SK-N-MC (cell line): ENCODE data around the gene FRK.

Experiments used
- EZH2 ChIP-seq: fragments of 200-600 bp; sonication (generic); IDR thresholded peaks from one replicate; pipeline ENCODE4 v1.6.1; 2017; ENCODE audit warnings: antibody characterized with exemption
- FOXP2 ChIP-seq: optimal IDR thresholded peaks from 2 replicates; pipeline ENCODE3; 2011; ENCODE audit warnings: mild to moderate bottlenecking, moderate library complexity; ENCODE audit not compliant: insufficient read depth; ENCODE audit errors: extremely low read length, control extremely low read depth
- POLR2AphosphoS5 ChIP-seq: IDR thresholded peaks from 2 replicates; pipeline ENCODE4 v1.6.1; 2012; ENCODE audit warnings: mild to moderate bottlenecking, low read depth, low read length, borderline replicate concordance

DNA sequence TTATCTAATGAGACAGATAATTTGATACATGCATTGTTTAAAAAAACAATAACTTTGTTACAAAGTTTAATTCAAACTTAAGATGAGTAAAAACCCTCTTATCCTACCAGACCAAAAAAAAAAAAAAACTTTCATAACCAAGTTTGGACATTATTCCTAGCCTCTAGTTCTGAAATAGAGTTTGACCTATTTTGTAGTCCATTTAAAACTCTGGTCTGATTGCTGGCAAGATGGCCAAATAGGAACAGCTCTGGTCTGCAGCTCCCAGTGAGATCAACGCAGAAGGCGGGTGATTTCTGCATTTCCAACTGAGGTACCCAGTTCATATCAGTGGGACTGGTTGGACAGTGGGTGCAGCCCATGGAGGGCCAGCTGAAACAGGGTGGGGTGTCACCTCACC is 125.9 kb downstream of the FRK start:
- no peak for TF ChIP-seq EZH2
- no peak for TF ChIP-seq POLR2AphosphoS5
- TF ChIP-seq FOXP2 = no peak
